Measurements from ENCODE around the gene CREB1.

- no peak for TF ChIP-seq CTCF (IDR thresholded peaks at IDR 0.05)
- no peak for TF ChIP-seq EZH2 (IDR thresholded peaks at IDR 0.05)
Measured at GRCh38 chr2:207483477-207483876, 46.3 kb upstream of the CREB1 start.

All from neural progenitor cell (in vitro differentiated cells).